GM08714 (cell line): ENCODE measurements around the gene SCAPER.
"Not testable (repeated sequence)": the region's sequence is repeated elsewhere in the genome, so short reads cannot be mapped to it uniquely, and the experiment has no call there.

Experiments used
- H3K4me3 ChIP-seq: fragments of 200-500 bp; sonication (Bioruptor generic); 2 replicates; pipeline ENCODE4 v1.5.1; 2014; ENCODE audit warnings: mild to moderate bottlenecking, low read length, inconsistent platforms
- ZNF274 ChIP-seq: IDR thresholded peaks from 2 replicates; pipeline ENCODE4 v1.6.1; 2012; ENCODE audit warnings: mild to moderate bottlenecking, low read depth, low read length

SCAPER gene

GRCh38 chr15:76885212-76885611 is 19.9 kb downstream of the SCAPER start:
- H3K4me3 ChIP-seq, result no peak overlapping the region
- TF ChIP-seq ZNF274, result no peak

GRCh38 chr15:76875911-76876310 is 29.2 kb downstream of the SCAPER start:
- TF ChIP-seq ZNF274, result no peak
- H3K4me3 ChIP-seq, result no peak overlapping the region

GRCh38 chr15:76873066-76873465 is 32.1 kb downstream of the SCAPER start:
- H3K4me3 ChIP-seq, result not testable (repeated sequence)

- H3K4me3 ChIP-seq, result no peak overlapping the region
- no peak for TF ChIP-seq ZNF274
Observed at GRCh38 chr15:76871930-76872329, 33.2 kb downstream of the SCAPER start.

GRCh38 chr15:76868740-76869139 is 36.4 kb downstream of the SCAPER start:
- no peak for TF ChIP-seq ZNF274

GRCh38 chr15:76866716-76867321 is 38.3 kb downstream of the SCAPER start:
- no peak for TF ChIP-seq ZNF274
- no peak overlapping the region for H3K4me3 ChIP-seq

More at GRCh38 chr15:76868740-76869139, 36.4 kb downstream of the SCAPER start:
- H3K4me3 ChIP-seq, result no peak overlapping the region

- no peak overlapping the region for H3K4me3 ChIP-seq
- no peak for TF ChIP-seq ZNF274
Observed at GRCh38 chr15:76866008-76866407, 39.1 kb downstream of the SCAPER start.

- no peak overlapping the region for H3K4me3 ChIP-seq
- TF ChIP-seq ZNF274, result no peak
Observed at GRCh38 chr15:76865548-76865991, 39.6 kb downstream of the SCAPER start.

- no peak for TF ChIP-seq ZNF274
- no peak overlapping the region for H3K4me3 ChIP-seq
Observed at GRCh38 chr15:76864586-76864985, 40.6 kb downstream of the SCAPER start.

- no peak overlapping the region for H3K4me3 ChIP-seq
- no peak for TF ChIP-seq ZNF274
Observed at GRCh38 chr15:76863693-76864092, 41.4 kb downstream of the SCAPER start.

- no peak for TF ChIP-seq ZNF274
- no peak overlapping the region for H3K4me3 ChIP-seq
Observed at GRCh38 chr15:76863123-76863522, 42.0 kb downstream of the SCAPER start.

GRCh38 chr15:76861815-76862397 is 43.2 kb downstream of the SCAPER start:
- no peak for TF ChIP-seq ZNF274
- no peak overlapping the region for H3K4me3 ChIP-seq

GRCh38 chr15:76860201-76860600 is 44.9 kb downstream of the SCAPER start:
- H3K4me3 ChIP-seq, result no peak overlapping the region
- TF ChIP-seq ZNF274, result no peak

- H3K4me3 ChIP-seq, result not testable (repeated sequence)
Observed at GRCh38 chr15:76850367-76850766, 54.8 kb downstream of the SCAPER start.

GRCh38 chr15:76846782-76847181 is 58.4 kb downstream of the SCAPER start:
- no peak overlapping the region for H3K4me3 ChIP-seq
- no peak for TF ChIP-seq ZNF274

- no peak overlapping the region for H3K4me3 ChIP-seq
- no peak for TF ChIP-seq ZNF274
Observed at GRCh38 chr15:76844096-76844495, 61.0 kb downstream of the SCAPER start.
